ENCODE results near the gene ENPP3.

DNA sequence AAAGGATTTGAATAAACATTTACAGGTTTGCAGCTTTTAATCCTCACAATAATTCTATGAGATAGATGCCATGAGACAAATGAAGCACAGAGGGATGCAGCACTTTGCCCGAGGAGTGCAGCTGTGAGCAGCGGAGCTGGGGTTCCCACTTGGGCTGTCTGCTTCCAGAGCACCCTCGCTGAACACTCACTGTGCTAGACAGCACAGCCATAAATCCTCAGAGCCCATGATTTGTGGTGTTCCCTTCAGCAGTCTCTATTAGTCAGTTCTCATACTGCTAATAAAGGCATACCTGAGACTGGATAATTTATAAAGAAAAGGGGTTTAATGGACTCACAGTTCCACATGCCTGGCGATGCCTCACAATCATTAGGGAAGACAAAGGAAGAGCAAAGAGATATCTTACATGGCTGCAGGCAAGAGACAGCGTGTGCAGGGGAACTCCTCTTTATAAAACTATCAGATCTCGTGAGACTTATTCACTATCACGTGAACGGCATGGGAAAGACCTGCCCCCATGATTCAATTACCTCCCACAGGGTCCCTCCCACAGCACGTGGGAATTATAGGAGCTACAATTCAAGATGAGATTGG, 99.0 kb downstream of the ENPP3 start:
- TF ChIP-seq, protein P1, sequence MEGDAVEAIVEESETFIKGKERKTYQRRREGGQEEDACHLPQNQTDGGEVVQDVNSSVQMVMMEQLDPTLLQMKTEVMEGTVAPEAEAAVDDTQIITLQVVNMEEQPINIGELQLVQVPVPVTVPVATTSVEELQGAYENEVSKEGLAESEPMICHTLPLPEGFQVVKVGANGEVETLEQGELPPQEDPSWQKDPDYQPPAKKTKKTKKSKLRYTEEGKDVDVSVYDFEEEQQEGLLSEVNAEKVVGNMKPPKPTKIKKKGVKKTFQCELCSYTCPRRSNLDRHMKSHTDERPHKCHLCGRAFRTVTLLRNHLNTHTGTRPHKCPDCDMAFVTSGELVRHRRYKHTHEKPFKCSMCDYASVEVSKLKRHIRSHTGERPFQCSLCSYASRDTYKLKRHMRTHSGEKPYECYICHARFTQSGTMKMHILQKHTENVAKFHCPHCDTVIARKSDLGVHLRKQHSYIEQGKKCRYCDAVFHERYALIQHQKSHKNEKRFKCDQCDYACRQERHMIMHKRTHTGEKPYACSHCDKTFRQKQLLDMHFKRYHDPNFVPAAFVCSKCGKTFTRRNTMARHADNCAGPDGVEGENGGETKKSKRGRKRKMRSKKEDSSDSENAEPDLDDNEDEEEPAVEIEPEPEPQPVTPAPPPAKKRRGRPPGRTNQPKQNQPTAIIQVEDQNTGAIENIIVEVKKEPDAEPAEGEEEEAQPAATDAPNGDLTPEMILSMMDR (IDR thresholded peaks at IDR 0.05), result no peak
- TF ChIP-seq POLR2AphosphoS5 (IDR thresholded peaks at IDR 0.05), result no peak
- TF ChIP-seq POLR2A (IDR thresholded peaks at IDR 0.05), result no peak
